Spleen (tissue), 7 donors: ENCODE results near the gene TCF7.

Experiments
- POLR2A ChIP-seq, 3 donors: fragments of 450-650 bp; IDR thresholded peaks; one replicate each; pipeline ENCODE4 v1.5.1; 2017; ENCODE audit warnings: antibody characterized with exemption in 3 of 3, mild to moderate bottlenecking in 1 of 3
- TF ChIP-seq, protein P1 (sequence below), 11 experiments: fragments of 200-600 bp in 7 of 11; fragments of 450-650 bp in 4 of 11; sonication (generic) in 4 of 11; IDR thresholded peaks in 8 of 11; conservative IDR thresholded peaks in 3 of 11; 1 replicate in 7 of 11; 2 replicates in 4 of 11; pipeline versions ENCODE4 v1.4.0 to v1.8.0; 2016 to 2021; ENCODE audit warnings: antibody characterized with exemption in 11 of 11, inconsistent platforms in 4 of 11, mild to moderate bottlenecking in 1 of 11
- donor health status: DM: no; HTN: no; CAD: no; lungs with moderate emphysema.
- donor health status: DM: no; HTN: no; CAD: no.
- donor health status: DM: no; HTN: no; CAD: no.

DNA sequence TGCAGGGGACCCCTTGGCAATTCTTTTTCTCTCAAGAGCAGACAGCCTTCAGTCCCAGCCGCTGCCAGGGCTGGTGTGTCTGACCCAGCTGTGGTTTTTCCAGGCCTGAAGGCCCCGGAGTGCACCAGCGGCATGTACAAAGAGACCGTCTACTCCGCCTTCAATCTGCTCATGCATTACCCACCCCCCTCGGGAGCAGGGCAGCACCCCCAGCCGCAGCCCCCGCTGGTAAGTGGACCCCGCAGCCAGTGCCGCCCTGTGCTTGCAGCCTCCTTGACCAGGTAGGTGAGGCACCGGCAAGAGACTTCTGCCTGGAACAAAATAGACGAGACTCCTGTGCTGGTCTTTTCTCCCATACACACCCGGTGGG is 1.3 kb downstream of the TCF7 start:
- TF ChIP-seq, protein P1, sequence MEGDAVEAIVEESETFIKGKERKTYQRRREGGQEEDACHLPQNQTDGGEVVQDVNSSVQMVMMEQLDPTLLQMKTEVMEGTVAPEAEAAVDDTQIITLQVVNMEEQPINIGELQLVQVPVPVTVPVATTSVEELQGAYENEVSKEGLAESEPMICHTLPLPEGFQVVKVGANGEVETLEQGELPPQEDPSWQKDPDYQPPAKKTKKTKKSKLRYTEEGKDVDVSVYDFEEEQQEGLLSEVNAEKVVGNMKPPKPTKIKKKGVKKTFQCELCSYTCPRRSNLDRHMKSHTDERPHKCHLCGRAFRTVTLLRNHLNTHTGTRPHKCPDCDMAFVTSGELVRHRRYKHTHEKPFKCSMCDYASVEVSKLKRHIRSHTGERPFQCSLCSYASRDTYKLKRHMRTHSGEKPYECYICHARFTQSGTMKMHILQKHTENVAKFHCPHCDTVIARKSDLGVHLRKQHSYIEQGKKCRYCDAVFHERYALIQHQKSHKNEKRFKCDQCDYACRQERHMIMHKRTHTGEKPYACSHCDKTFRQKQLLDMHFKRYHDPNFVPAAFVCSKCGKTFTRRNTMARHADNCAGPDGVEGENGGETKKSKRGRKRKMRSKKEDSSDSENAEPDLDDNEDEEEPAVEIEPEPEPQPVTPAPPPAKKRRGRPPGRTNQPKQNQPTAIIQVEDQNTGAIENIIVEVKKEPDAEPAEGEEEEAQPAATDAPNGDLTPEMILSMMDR (IDR thresholded peaks at IDR 0.05 in 8 of 11, conservative IDR thresholded peaks at IDR 0.05 in 3 of 11), result no peak
- no peak for TF ChIP-seq POLR2A (IDR thresholded peaks at IDR 0.05)
